ENCODE measurements around the gene TEAD1.

DNA sequence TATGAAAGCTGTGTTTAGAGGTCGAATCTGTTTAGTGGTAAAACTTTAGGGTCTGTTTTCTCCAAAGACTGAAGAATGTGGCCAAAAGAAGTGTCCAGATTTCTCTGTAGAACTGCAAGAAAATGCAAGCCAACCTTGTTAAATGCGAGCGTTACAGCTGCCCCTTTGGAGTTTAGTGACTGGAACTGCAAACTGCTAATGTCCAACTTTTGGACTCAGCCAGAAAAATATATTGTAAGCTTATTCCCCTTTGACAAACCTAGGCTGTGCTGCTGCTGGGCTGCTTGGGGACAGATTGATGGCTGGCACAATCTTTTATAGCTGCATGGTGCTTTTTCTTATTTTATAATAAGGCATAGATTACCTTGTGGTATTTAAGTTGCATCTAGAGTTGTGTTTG, 3.9 kb downstream of the TEAD1 start:
- no peak for TF ChIP-seq EZH2 (IDR thresholded peaks at IDR 0.05; ENCODE audit: low read depth)
- TF ChIP-seq, protein P1, sequence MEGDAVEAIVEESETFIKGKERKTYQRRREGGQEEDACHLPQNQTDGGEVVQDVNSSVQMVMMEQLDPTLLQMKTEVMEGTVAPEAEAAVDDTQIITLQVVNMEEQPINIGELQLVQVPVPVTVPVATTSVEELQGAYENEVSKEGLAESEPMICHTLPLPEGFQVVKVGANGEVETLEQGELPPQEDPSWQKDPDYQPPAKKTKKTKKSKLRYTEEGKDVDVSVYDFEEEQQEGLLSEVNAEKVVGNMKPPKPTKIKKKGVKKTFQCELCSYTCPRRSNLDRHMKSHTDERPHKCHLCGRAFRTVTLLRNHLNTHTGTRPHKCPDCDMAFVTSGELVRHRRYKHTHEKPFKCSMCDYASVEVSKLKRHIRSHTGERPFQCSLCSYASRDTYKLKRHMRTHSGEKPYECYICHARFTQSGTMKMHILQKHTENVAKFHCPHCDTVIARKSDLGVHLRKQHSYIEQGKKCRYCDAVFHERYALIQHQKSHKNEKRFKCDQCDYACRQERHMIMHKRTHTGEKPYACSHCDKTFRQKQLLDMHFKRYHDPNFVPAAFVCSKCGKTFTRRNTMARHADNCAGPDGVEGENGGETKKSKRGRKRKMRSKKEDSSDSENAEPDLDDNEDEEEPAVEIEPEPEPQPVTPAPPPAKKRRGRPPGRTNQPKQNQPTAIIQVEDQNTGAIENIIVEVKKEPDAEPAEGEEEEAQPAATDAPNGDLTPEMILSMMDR (conservative IDR thresholded peaks at IDR 0.05): no peak
